Ascending aorta (tissue), 2 donors: ENCODE data around the gene FRMD3. TPM values are rescaled to one million over a fixed set of nuclear protein-coding genes. Genes with fewer than 3 reads are reported as not detected.

Experiments used
- DNase-seq, 2 donors: peaks; one replicate each; pipeline ENCODE4 v3.0.0-alpha.2; 2019; ENCODE audit warnings: low spot score in 2 of 2
- H3K27ac ChIP-seq, 2 donors: fragments of 200-600 bp; sonication (generic); one replicate each; pipeline ENCODE4 v1.5.1; 2016 to 2017; ENCODE audit warnings: mild to moderate bottlenecking in 1 of 2
- H3K27me3 ChIP-seq: fragments of 200-600 bp; sonication (generic); one replicate; pipeline ENCODE4 v1.5.1; 2017
- H3K36me3 ChIP-seq, 2 donors: fragments of 200-600 bp; sonication (generic); one replicate each; pipeline ENCODE4 v1.5.1; 2016
- H3K4me1 ChIP-seq, 2 donors: fragments of 200-600 bp; sonication (generic); one replicate each; pipeline ENCODE4 v1.5.1; 2016 to 2017; ENCODE audit warnings: mild to moderate bottlenecking in 1 of 2
- H3K4me3 ChIP-seq, 2 donors: fragments of 200-600 bp; sonication (generic); one replicate each; pipeline ENCODE4 v1.5.1; 2016 to 2017; ENCODE audit warnings: mild to moderate bottlenecking in 1 of 2
- H3K9me3 ChIP-seq, 2 donors: fragments of 200-600 bp; sonication (generic); one replicate each; pipeline ENCODE4 v1.5.1; 2016
- CTCF ChIP-seq, 3 experiments: fragments of 200-600 bp in 2 of 3; fragments of 450-650 bp in 1 of 3; sonication (generic) in 2 of 3; IDR thresholded peaks; one replicate each; pipeline ENCODE4 v1.5.1; 2016 to 2019; ENCODE audit warnings: antibody characterized with exemption in 3 of 3, mild to moderate bottlenecking in 1 of 3, moderate library complexity in 1 of 3
- intact Hi-C: fragments of 100-400 bp; cut with DNase I; formaldehyde crosslinking; loops from one replicate; pipeline ENCODE4 v1.15.1; 2023
- total RNA-seq: library from RNA; depleted of rRNA; stranded (reverse); fragments of >200 nt; gene quantifications from one replicate; pipeline ENCODE4 v1.1.0, GENCODE V29; 2016

Gene FRMD3
- total RNA-seq, 1 donor from 2014 or later = 8.5 TPM

GRCh38 chr9:83231039-83231438 is 307.2 kb downstream of the FRMD3 start:
- H3K36me3 ChIP-seq = no peaks in the 10 kb centered on the region
- no peak overlapping the region for H3K27ac ChIP-seq
- H3K27me3 ChIP-seq = no peaks in the 10 kb centered on the region
- no peak overlapping the region for H3K4me3 ChIP-seq
- H3K9me3 ChIP-seq = no peaks in the 10 kb centered on the region
- intact Hi-C loops = no loop called here
- TF ChIP-seq CTCF (IDR thresholded peaks at IDR 0.05) = no peak
- H3K4me1 ChIP-seq = no peaks in the 10 kb centered on the region
- no peak for DNase-seq

GRCh38 chr9:83220730-83221129 is 317.5 kb downstream of the FRMD3 start:
- no peak for TF ChIP-seq CTCF (IDR thresholded peaks at IDR 0.05)
- no peaks in the 10 kb centered on the region for H3K9me3 ChIP-seq
- no peak overlapping the region for H3K27ac ChIP-seq
- H3K4me3 ChIP-seq = no peak overlapping the region
- intact Hi-C loops = no loop called here
- H3K36me3 ChIP-seq = no peaks in the 10 kb centered on the region
- H3K4me1 ChIP-seq = peaks cover 0 to 2% of the 10 kb centered on the region in 2 donors
- no peaks in the 10 kb centered on the region for H3K27me3 ChIP-seq
- no peak for DNase-seq

GRCh38 chr9:83219924-83220438 is 318.2 kb downstream of the FRMD3 start:
- DNase-seq = no peak
- TF ChIP-seq CTCF (IDR thresholded peaks at IDR 0.05) = no peak
- intact Hi-C loops = no loop called here

GRCh38 chr9:83219154-83219923 is 318.9 kb downstream of the FRMD3 start:
- no peaks in the 10 kb centered on the region for H3K36me3 ChIP-seq
- intact Hi-C loops = no loop called here
- peak overlapping the region; percentile 48 to 61 for H3K27ac ChIP-seq

More at GRCh38 chr9:83219924-83220438, 318.2 kb downstream of the FRMD3 start:
- peaks cover 0 to 2% of the 10 kb centered on the region in 2 donors for H3K4me1 ChIP-seq
- peak overlapping the region; percentile 69 to 71 for H3K4me3 ChIP-seq
- H3K27me3 ChIP-seq = no peaks in the 10 kb centered on the region
- H3K27ac ChIP-seq = peak overlapping the region; percentile 48 to 61
- no peaks in the 10 kb centered on the region for H3K9me3 ChIP-seq
- no peaks in the 10 kb centered on the region for H3K36me3 ChIP-seq

GRCh38 chr9:83218411-83219090 is 319.6 kb downstream of the FRMD3 start:
- no peak for DNase-seq
- Histone ChIP-seq H3K4me1 (peaks cover 0 to 2% of the 10 kb centered on the region in 2 donors), H3K27ac (no peak overlapping the region), H3K9me3 (no peaks in the 10 kb centered on the region), H3K4me3 (peak overlapping the region; percentile 69 to 71), H3K36me3 (no peaks in the 10 kb centered on the region), H3K27me3 (no peaks in the 10 kb centered on the region)
- TF ChIP-seq CTCF (IDR thresholded peaks at IDR 0.05) = no peak
- intact Hi-C loops = no loop called here

More at GRCh38 chr9:83219154-83219923, 318.9 kb downstream of the FRMD3 start:
- peaks cover 0 to 2% of the 10 kb centered on the region in 2 donors for H3K4me1 ChIP-seq
- peak in 1 of 2 donors; percentile 76 for DNase-seq
- H3K4me3 ChIP-seq = peak overlapping the region; percentile 69 to 71
- no peaks in the 10 kb centered on the region for H3K9me3 ChIP-seq
- H3K27me3 ChIP-seq = no peaks in the 10 kb centered on the region
- TF ChIP-seq CTCF (IDR thresholded peaks at IDR 0.05) = no peak
